PC-9 (cell line): ENCODE measurements around the gene XPO5.

ENCODE experiments used
- EZH2 ChIP-seq: fragments of 200-600 bp; sonication (generic); IDR thresholded peaks from 2 replicates; pipeline ENCODE4 v1.8.0; 2017; ENCODE audit warnings: antibody characterized with exemption, low read depth
- TF ChIP-seq, protein P1 (sequence below): fragments of 200-600 bp; sonication (generic); conservative IDR thresholded peaks from 2 replicates; pipeline ENCODE4 v1.6.1; 2017; ENCODE audit warnings: mixed run types, antibody characterized with exemption, mild to moderate bottlenecking, moderate library complexity

DNA sequence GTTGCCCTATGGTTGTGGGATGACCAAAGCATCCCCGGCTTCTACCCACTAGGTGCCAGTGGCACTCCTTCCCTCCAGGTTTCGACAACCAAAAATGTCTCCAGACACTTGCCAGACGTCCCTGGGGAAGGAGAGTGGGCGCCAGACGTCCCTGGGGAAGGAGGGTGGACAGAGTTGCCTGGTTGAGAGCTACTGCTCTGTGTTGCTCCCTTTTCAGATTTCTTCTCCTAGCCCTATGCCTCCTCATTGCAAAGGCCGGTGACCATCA, 78.8 kb downstream of the XPO5 start:
- TF ChIP-seq EZH2 = no peak
- TF ChIP-seq, protein P1, sequence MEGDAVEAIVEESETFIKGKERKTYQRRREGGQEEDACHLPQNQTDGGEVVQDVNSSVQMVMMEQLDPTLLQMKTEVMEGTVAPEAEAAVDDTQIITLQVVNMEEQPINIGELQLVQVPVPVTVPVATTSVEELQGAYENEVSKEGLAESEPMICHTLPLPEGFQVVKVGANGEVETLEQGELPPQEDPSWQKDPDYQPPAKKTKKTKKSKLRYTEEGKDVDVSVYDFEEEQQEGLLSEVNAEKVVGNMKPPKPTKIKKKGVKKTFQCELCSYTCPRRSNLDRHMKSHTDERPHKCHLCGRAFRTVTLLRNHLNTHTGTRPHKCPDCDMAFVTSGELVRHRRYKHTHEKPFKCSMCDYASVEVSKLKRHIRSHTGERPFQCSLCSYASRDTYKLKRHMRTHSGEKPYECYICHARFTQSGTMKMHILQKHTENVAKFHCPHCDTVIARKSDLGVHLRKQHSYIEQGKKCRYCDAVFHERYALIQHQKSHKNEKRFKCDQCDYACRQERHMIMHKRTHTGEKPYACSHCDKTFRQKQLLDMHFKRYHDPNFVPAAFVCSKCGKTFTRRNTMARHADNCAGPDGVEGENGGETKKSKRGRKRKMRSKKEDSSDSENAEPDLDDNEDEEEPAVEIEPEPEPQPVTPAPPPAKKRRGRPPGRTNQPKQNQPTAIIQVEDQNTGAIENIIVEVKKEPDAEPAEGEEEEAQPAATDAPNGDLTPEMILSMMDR = no peak
